Natural killer cell treated with Interleukin-12 subunit alpha and Interleukin-12 subunit beta and Interleukin-15 and Interleukin-18, amount 100 ng/mL, for 72 hours (primary cell): Measurements from ENCODE around the gene PHF1. TPM values are rescaled to one million over a fixed set of nuclear protein-coding genes. Genes with fewer than 3 reads are reported as not detected.

Source experiments
- ATAC-seq, 2 donors: fragments of 150-1000 bp; cut with Tn5 transposase in 1 of 2; sonication (Bioruptor Pico), chemical (Tn5 transposase) in 1 of 2; 2 replicates each; pipeline ENCODE4 v1.10.0; 2021
- DNase-seq: peaks from one replicate; pipeline ENCODE4 v3.0.0; 2022; ENCODE audit warnings: low spot score
- H3K27ac Mint-ChIP-seq, 2 donors: 1 replicate in 1 of 2; 2 replicates in 1 of 2; pipeline ENCODE4 v1.8.0; 2022; ENCODE audit warnings: mixed read lengths in 2 of 2, mild to moderate bottlenecking in 1 of 2, moderate library complexity in 1 of 2
- H3K27me3 Mint-ChIP-seq, 2 donors: 1 replicate in 1 of 2; 2 replicates in 1 of 2; pipeline ENCODE4 v1.8.0; 2022; ENCODE audit warnings: mixed read lengths in 2 of 2
- H3K36me3 Mint-ChIP-seq: one replicate; pipeline ENCODE4 v1.8.0; 2022; ENCODE audit warnings: mixed read lengths
- H3K4me1 Mint-ChIP-seq, 2 donors: 1 replicate in 1 of 2; 2 replicates in 1 of 2; pipeline ENCODE4 v1.8.0; 2022; ENCODE audit warnings: low read depth in 2 of 2, mixed read lengths in 2 of 2, mild to moderate bottlenecking in 1 of 2
- H3K4me3 Mint-ChIP-seq: one replicate; pipeline ENCODE4 v1.8.0; 2022; ENCODE audit warnings: mixed read lengths
- H3K9me3 Mint-ChIP-seq: 2 replicates; pipeline ENCODE4 v1.8.0; 2022; ENCODE audit warnings: mixed read lengths
- total RNA-seq, 2 donors: library from RNA; stranded (reverse); gene quantifications; one replicate each; pipeline ENCODE4 v1.2.3, GENCODE V29; 2022

The PHF1 gene
- total RNA-seq, 2 donors from 2014 or later, result 46.5 to 66.6 TPM

- no peaks in the 10 kb centered on the region for H3K27me3 Mint-ChIP-seq
- ATAC-seq (no peak), DNase-seq (no peak)
- H3K4me1 Mint-ChIP-seq, result peaks cover 4 to 9% of the 10 kb centered on the region in 2 donors
- H3K9me3 Mint-ChIP-seq, result no peaks in the 10 kb centered on the region
- H3K36me3 Mint-ChIP-seq, result peaks cover 11% of the 10 kb centered on the region
- peak overlapping the region in 1 of 2 donors; percentile 3 for H3K27ac Mint-ChIP-seq
- no peak overlapping the region for H3K4me3 Mint-ChIP-seq
Measured at GRCh38 chr6:33439956-33440648, 29.3 kb downstream of the PHF1 start.

GRCh38 chr6:33440649-33441309 is 30.0 kb downstream of the PHF1 start:
- Mint-ChIP-seq H3K27me3 (no peaks in the 10 kb centered on the region), H3K27ac (no peak overlapping the region), H3K4me1 (peaks cover 4 to 9% of the 10 kb centered on the region in 2 donors), H3K36me3 (peaks cover 11% of the 10 kb centered on the region), H3K4me3 (no peak overlapping the region), H3K9me3 (no peaks in the 10 kb centered on the region)
- DNase-seq (no peak), ATAC-seq (no peak)

- H3K4me1 Mint-ChIP-seq, result peaks cover 4 to 9% of the 10 kb centered on the region in 2 donors
- H3K4me3 Mint-ChIP-seq, result no peak overlapping the region
- no peaks in the 10 kb centered on the region for H3K9me3 Mint-ChIP-seq
- DNase-seq (no peak), ATAC-seq (no peak)
- no peak overlapping the region for H3K27ac Mint-ChIP-seq
- H3K36me3 Mint-ChIP-seq, result peaks cover 11% of the 10 kb centered on the region
- H3K27me3 Mint-ChIP-seq, result no peaks in the 10 kb centered on the region
Measured at GRCh38 chr6:33441457-33441856, 30.6 kb downstream of the PHF1 start.

- Mint-ChIP-seq H3K9me3 (no peaks in the 10 kb centered on the region), H3K4me3 (no peak overlapping the region), H3K27ac (peak overlapping the region in 1 of 2 donors; percentile 25), H3K27me3 (no peaks in the 10 kb centered on the region), H3K36me3 (peaks cover 9% of the 10 kb centered on the region), H3K4me1 (peaks cover 4 to 9% of the 10 kb centered on the region in 2 donors)
- ATAC-seq (no peak), DNase-seq (no peak)
Measured at GRCh38 chr6:33442283-33442682, 31.5 kb downstream of the PHF1 start.

- Mint-ChIP-seq H3K4me3 (no peak overlapping the region), H3K36me3 (peaks cover 5% of the 10 kb centered on the region), H3K27ac (no peak overlapping the region), H3K27me3 (no peaks in the 10 kb centered on the region), H3K4me1 (peaks cover 4 to 14% of the 10 kb centered on the region in 2 donors), H3K9me3 (no peaks in the 10 kb centered on the region)
- DNase-seq (no peak), ATAC-seq (no peak)
Measured at GRCh38 chr6:33443025-33443424, 32.2 kb downstream of the PHF1 start.

GRCh38 chr6:33443619-33444504 is 33.0 kb downstream of the PHF1 start:
- Mint-ChIP-seq H3K4me3 (no peak overlapping the region), H3K9me3 (no peaks in the 10 kb centered on the region), H3K4me1 (peaks cover 3 to 22% of the 10 kb centered on the region in 2 donors), H3K36me3 (peaks cover 4% of the 10 kb centered on the region), H3K27me3 (no peaks in the 10 kb centered on the region), H3K27ac (no peak overlapping the region)
- DNase-seq (no peak), ATAC-seq (no peak)

- no peaks in the 10 kb centered on the region for H3K9me3 Mint-ChIP-seq
- ATAC-seq (no peak), DNase-seq (no peak)
- H3K27ac Mint-ChIP-seq, result no peak overlapping the region
- no peaks in the 10 kb centered on the region for H3K36me3 Mint-ChIP-seq
- H3K4me3 Mint-ChIP-seq, result no peak overlapping the region
- no peaks in the 10 kb centered on the region for H3K27me3 Mint-ChIP-seq
- peaks cover 0 to 31% of the 10 kb centered on the region in 2 donors for H3K4me1 Mint-ChIP-seq
Measured at GRCh38 chr6:33445119-33445603, 34.3 kb downstream of the PHF1 start.

GRCh38 chr6:33446356-33446755 is 35.5 kb downstream of the PHF1 start:
- no peaks in the 10 kb centered on the region for H3K36me3 Mint-ChIP-seq
- ATAC-seq, result no peak
- no peak for DNase-seq
- H3K27ac Mint-ChIP-seq, result peak overlapping the region in 1 of 2 donors; percentile 18
- H3K27me3 Mint-ChIP-seq, result no peaks in the 10 kb centered on the region
- no peaks in the 10 kb centered on the region for H3K9me3 Mint-ChIP-seq
- peaks cover 0 to 37% of the 10 kb centered on the region in 2 donors for H3K4me1 Mint-ChIP-seq
- no peak overlapping the region for H3K4me3 Mint-ChIP-seq

GRCh38 chr6:33450434-33450833 is 39.6 kb downstream of the PHF1 start:
- H3K36me3 Mint-ChIP-seq, result no peaks in the 10 kb centered on the region
- H3K27me3 Mint-ChIP-seq, result no peaks in the 10 kb centered on the region
- no peak for DNase-seq
- no peak for ATAC-seq
- H3K4me1 Mint-ChIP-seq, result peaks cover 19 to 48% of the 10 kb centered on the region in 2 donors
- H3K4me3 Mint-ChIP-seq, result no peak overlapping the region
- H3K9me3 Mint-ChIP-seq, result no peaks in the 10 kb centered on the region
- H3K27ac Mint-ChIP-seq, result no peak overlapping the region

- peaks cover 20 to 52% of the 10 kb centered on the region in 2 donors for H3K4me1 Mint-ChIP-seq
- H3K4me3 Mint-ChIP-seq, result no peak overlapping the region
- no peak overlapping the region for H3K27ac Mint-ChIP-seq
- H3K27me3 Mint-ChIP-seq, result no peaks in the 10 kb centered on the region
- ATAC-seq (no peak), DNase-seq (no peak)
- no peaks in the 10 kb centered on the region for H3K36me3 Mint-ChIP-seq
- H3K9me3 Mint-ChIP-seq, result no peaks in the 10 kb centered on the region
Measured at GRCh38 chr6:33451606-33452005, 40.8 kb downstream of the PHF1 start.

- Mint-ChIP-seq H3K27ac (peak overlapping the region in 1 of 2 donors; percentile 80), H3K36me3 (no peaks in the 10 kb centered on the region), H3K9me3 (no peaks in the 10 kb centered on the region), H3K4me1 (peaks cover 20 to 49% of the 10 kb centered on the region in 2 donors), H3K27me3 (no peaks in the 10 kb centered on the region), H3K4me3 (no peak overlapping the region)
- no peak for DNase-seq
- no peak for ATAC-seq
Measured at GRCh38 chr6:33452496-33452895, 41.7 kb downstream of the PHF1 start.

- no peaks in the 10 kb centered on the region for H3K9me3 Mint-ChIP-seq
- ATAC-seq (no peak), DNase-seq (no peak)
- peaks cover 20 to 43% of the 10 kb centered on the region in 2 donors for H3K4me1 Mint-ChIP-seq
- no peaks in the 10 kb centered on the region for H3K36me3 Mint-ChIP-seq
- peak overlapping the region; percentile 93 for H3K4me3 Mint-ChIP-seq
- H3K27me3 Mint-ChIP-seq, result no peaks in the 10 kb centered on the region
- H3K27ac Mint-ChIP-seq, result peak overlapping the region; percentile 80 to 94
Measured at GRCh38 chr6:33453393-33454008, 42.7 kb downstream of the PHF1 start.
